Muscle layer of duodenum (tissue), 2 donors: Measurements from ENCODE around the gene RPL36AL.
"Not testable (repeated sequence)": the region's sequence is repeated elsewhere in the genome, so short reads cannot be mapped to it uniquely, and the experiment has no call there.

Experiments
- H3K27ac ChIP-seq: one replicate; pipeline ENCODE4 v1.7.0; 2013; ENCODE audit warnings: mild to moderate bottlenecking, low read length
- H3K27me3 ChIP-seq: one replicate; pipeline ENCODE4 v1.7.0; 2013; ENCODE audit warnings: low read depth, mild to moderate bottlenecking, control low read depth, low read length
- H3K36me3 ChIP-seq, 2 donors: one replicate each; pipeline ENCODE4 v1.7.0; 2013; ENCODE audit warnings: low read length in 2 of 2, control low read depth in 1 of 2, mild to moderate bottlenecking in 1 of 2; ENCODE audit not compliant: insufficient read depth in 2 of 2, control insufficient read depth in 1 of 2
- H3K4me1 ChIP-seq, 2 donors: one replicate each; pipeline ENCODE4 v1.7.0; 2013; ENCODE audit warnings: low read length in 2 of 2, mild to moderate bottlenecking in 2 of 2, control low read depth in 1 of 2, moderate library complexity in 1 of 2; ENCODE audit not compliant: insufficient read depth in 2 of 2, control insufficient read depth in 1 of 2
- H3K4me3 ChIP-seq, 2 donors: one replicate each; pipeline ENCODE4 v1.7.0; 2013; ENCODE audit warnings: low read length in 2 of 2, low read depth in 1 of 2, mild to moderate bottlenecking in 1 of 2
- H3K9me3 ChIP-seq, 2 donors: one replicate each; pipeline ENCODE4 v1.7.0; 2013; ENCODE audit warnings: low read length in 2 of 2, control low read depth in 1 of 2, mild to moderate bottlenecking in 1 of 2; ENCODE audit not compliant: control insufficient read depth in 1 of 2
- donor health status: healthy.

The RPL36AL gene

GRCh38 chr14:49585803-49586672 lies 34.4 kb downstream of the RPL36AL start, which contains the start of gene RPS29:
TSS of gene RPS29 (minus strand) at chr14:49586380. CDS start at chr14:49586346, 34 bp downstream.
- Histone ChIP-seq H3K27ac (peak within 1 kb of the TSS; percentile 98), H3K27me3 (no peaks in the 10 kb centered on the region), H3K9me3 (no peaks in the 10 kb centered on the region), H3K36me3 (peaks cover 14 to 23% of the 10 kb centered on the region in 2 donors), H3K4me3 (peak within 1 kb of the TSS; percentile 76 to 98), H3K4me1 (peaks cover 0 to 20% of the 10 kb centered on the region in 2 donors)

- Histone ChIP-seq H3K4me3 (peak overlapping the region; percentile 76 to 98), H3K27ac (peak overlapping the region; percentile 98), H3K36me3 (peaks cover 14 to 23% of the 10 kb centered on the region in 2 donors), H3K4me1 (peaks cover 0 to 20% of the 10 kb centered on the region in 2 donors)
- H3K27me3 ChIP-seq, H3K9me3 ChIP-seq: not testable (repeated sequence)
Observed at GRCh38 chr14:49584981-49585640, 35.3 kb downstream of the RPL36AL start.

GRCh38 chr14:49584058-49584457 lies 36.4 kb downstream of the RPL36AL start:
- H3K4me3 ChIP-seq, result peak overlapping the region; percentile 76 to 98
- no peaks in the 10 kb centered on the region for H3K27me3 ChIP-seq
- H3K4me1 ChIP-seq, result peaks cover 0 to 20% of the 10 kb centered on the region in 2 donors
- peaks cover 14 to 23% of the 10 kb centered on the region in 2 donors for H3K36me3 ChIP-seq
- H3K9me3 ChIP-seq, result no peaks in the 10 kb centered on the region
- H3K27ac ChIP-seq, result no peak overlapping the region

- Histone ChIP-seq H3K4me3 (peak overlapping the region in 1 of 2 donors; percentile 98), H3K27ac (no peak overlapping the region), H3K36me3 (peaks cover 14 to 23% of the 10 kb centered on the region in 2 donors), H3K9me3 (no peaks in the 10 kb centered on the region), H3K4me1 (peaks cover 0 to 20% of the 10 kb centered on the region in 2 donors), H3K27me3 (no peaks in the 10 kb centered on the region)
Observed at GRCh38 chr14:49583629-49584028, 36.8 kb downstream of the RPL36AL start.

- Histone ChIP-seq H3K9me3 (no peaks in the 10 kb centered on the region), H3K36me3 (peaks cover 19 to 29% of the 10 kb centered on the region in 2 donors), H3K4me3 (no peak overlapping the region), H3K4me1 (peaks cover 0 to 20% of the 10 kb centered on the region in 2 donors), H3K27me3 (no peaks in the 10 kb centered on the region), H3K27ac (no peak overlapping the region)
Observed at GRCh38 chr14:49582113-49582977, 38.1 kb downstream of the RPL36AL start.

- H3K4me3 ChIP-seq, result no peak overlapping the region
- no peaks in the 10 kb centered on the region for H3K27me3 ChIP-seq
- H3K4me1 ChIP-seq, result peaks cover 0 to 20% of the 10 kb centered on the region in 2 donors
- peaks cover 26 to 31% of the 10 kb centered on the region in 2 donors for H3K36me3 ChIP-seq
- no peak overlapping the region for H3K27ac ChIP-seq
- H3K9me3 ChIP-seq, result no peaks in the 10 kb centered on the region
Observed at GRCh38 chr14:49581209-49582112, 39.0 kb downstream of the RPL36AL start.

- no peak overlapping the region for H3K27ac ChIP-seq
- peaks cover 0 to 14% of the 10 kb centered on the region in 2 donors for H3K4me1 ChIP-seq
- no peaks in the 10 kb centered on the region for H3K27me3 ChIP-seq
- H3K9me3 ChIP-seq, result no peaks in the 10 kb centered on the region
- H3K36me3 ChIP-seq, result peaks cover 31 to 33% of the 10 kb centered on the region in 2 donors
- no peak overlapping the region for H3K4me3 ChIP-seq
Observed at GRCh38 chr14:49579841-49580240, 40.6 kb downstream of the RPL36AL start.

- Histone ChIP-seq H3K4me1 (no peaks in the 10 kb centered on the region), H3K9me3 (no peaks in the 10 kb centered on the region), H3K27me3 (no peaks in the 10 kb centered on the region), H3K36me3 (peaks cover 21 to 28% of the 10 kb centered on the region in 2 donors), H3K27ac (no peak overlapping the region), H3K4me3 (no peak overlapping the region)
Observed at GRCh38 chr14:49578141-49578540, 42.3 kb downstream of the RPL36AL start.

- Histone ChIP-seq H3K27me3 (no peaks in the 10 kb centered on the region), H3K4me1 (no peaks in the 10 kb centered on the region), H3K36me3 (peaks cover 10 to 23% of the 10 kb centered on the region in 2 donors), H3K9me3 (no peaks in the 10 kb centered on the region), H3K27ac (no peak overlapping the region), H3K4me3 (no peak overlapping the region)
Observed at GRCh38 chr14:49574038-49574437, 46.4 kb downstream of the RPL36AL start.

- no peak overlapping the region for H3K27ac ChIP-seq
- H3K9me3 ChIP-seq, result no peaks in the 10 kb centered on the region
- H3K36me3 ChIP-seq, result peaks cover under 1 to 3% of the 10 kb centered on the region in 2 donors
- no peak overlapping the region for H3K4me3 ChIP-seq
- no peaks in the 10 kb centered on the region for H3K27me3 ChIP-seq
- no peaks in the 10 kb centered on the region for H3K4me1 ChIP-seq
Observed at GRCh38 chr14:49569281-49569680, 51.1 kb downstream of the RPL36AL start.
